Measurements from ENCODE around the gene VWA7. TPM values are rescaled to one million over a fixed set of nuclear protein-coding genes. Genes with fewer than 3 reads are reported as not detected.
"Not testable (repeated sequence)": the region's sequence is repeated elsewhere in the genome, so short reads cannot be mapped to it uniquely, and the experiment has no call there.

VWA7 gene
- total RNA-seq, 1 donor from 2014 or later, result 0.54 TPM

DNA sequence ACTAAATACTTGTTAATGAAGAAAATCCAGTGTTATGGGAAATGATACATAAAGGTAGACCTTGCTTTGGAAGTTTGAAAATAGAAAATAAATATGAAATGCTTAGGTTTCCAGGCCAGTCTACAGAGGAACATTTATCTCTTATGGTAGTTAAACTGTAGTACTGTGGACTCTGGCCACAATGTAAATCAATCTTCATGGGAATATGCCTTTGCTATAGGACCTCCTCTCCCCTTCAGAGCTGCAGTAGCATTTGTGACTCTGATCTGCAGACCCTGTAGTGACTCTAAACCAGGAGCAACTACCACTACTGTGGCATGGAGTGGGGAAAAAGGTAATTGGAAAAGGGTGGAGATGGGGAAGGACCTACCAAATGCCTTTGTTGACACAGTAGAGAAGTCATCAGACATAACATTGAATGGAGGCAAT is 42.8 kb upstream of the VWA7 start:
- H3K4me1 Mint-ChIP-seq (ENCODE audit: low read depth, unreplicated experiment), result peaks cover 12% of the 10 kb centered on the region
- no peak overlapping the region for H3K9ac ChIP-seq (ENCODE audit: low read length)
- H3K9me3 ChIP-seq (ENCODE audit: insufficient read depth, low read depth, low read length), result no peaks in the 10 kb centered on the region
- DNase-seq (ENCODE audit: low read depth) (no peak), FAIRE-seq (no peak)
- H3K4me3 ChIP-seq (ENCODE audit: insufficient read depth, low read depth, low read length), result no peak overlapping the region
- H3K36me3 ChIP-seq (ENCODE audit: insufficient read depth, low read length), result no peaks in the 10 kb centered on the region
- peak overlapping the region; percentile 31 for H3K4me3 Mint-ChIP-seq (ENCODE audit: unreplicated experiment)
- no peak overlapping the region for H3K27ac Mint-ChIP-seq (ENCODE audit: unreplicated experiment)
- H3K27me3 Mint-ChIP-seq (ENCODE audit: low read depth, unreplicated experiment), result no peaks in the 10 kb centered on the region
- H3K4me2 ChIP-seq (ENCODE audit: low read length), result no peak overlapping the region
- no peak for TF ChIP-seq EZH2 (IDR thresholded peaks at IDR 0.05; ENCODE audit: insufficient read depth, low read length)
- TF ChIP-seq, protein P1, sequence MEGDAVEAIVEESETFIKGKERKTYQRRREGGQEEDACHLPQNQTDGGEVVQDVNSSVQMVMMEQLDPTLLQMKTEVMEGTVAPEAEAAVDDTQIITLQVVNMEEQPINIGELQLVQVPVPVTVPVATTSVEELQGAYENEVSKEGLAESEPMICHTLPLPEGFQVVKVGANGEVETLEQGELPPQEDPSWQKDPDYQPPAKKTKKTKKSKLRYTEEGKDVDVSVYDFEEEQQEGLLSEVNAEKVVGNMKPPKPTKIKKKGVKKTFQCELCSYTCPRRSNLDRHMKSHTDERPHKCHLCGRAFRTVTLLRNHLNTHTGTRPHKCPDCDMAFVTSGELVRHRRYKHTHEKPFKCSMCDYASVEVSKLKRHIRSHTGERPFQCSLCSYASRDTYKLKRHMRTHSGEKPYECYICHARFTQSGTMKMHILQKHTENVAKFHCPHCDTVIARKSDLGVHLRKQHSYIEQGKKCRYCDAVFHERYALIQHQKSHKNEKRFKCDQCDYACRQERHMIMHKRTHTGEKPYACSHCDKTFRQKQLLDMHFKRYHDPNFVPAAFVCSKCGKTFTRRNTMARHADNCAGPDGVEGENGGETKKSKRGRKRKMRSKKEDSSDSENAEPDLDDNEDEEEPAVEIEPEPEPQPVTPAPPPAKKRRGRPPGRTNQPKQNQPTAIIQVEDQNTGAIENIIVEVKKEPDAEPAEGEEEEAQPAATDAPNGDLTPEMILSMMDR (IDR thresholded peaks at IDR 0.05; ENCODE audit: insufficient read depth, low read depth, low read length), result no peak
- no peak overlapping the region for H3K27ac ChIP-seq (ENCODE audit: low read depth, low read length)
- H3K9me3 Mint-ChIP-seq (ENCODE audit: unreplicated experiment), result peaks cover 2% of the 10 kb centered on the region
- H2AFZ ChIP-seq (ENCODE audit: low read depth, low read length), result no peak overlapping the region
- peaks cover 19% of the 10 kb centered on the region for H3K79me2 ChIP-seq (ENCODE audit: insufficient read depth, low read length)
- H4K20me1 ChIP-seq (ENCODE audit: insufficient read depth, low read length), result peaks cover 16% of the 10 kb centered on the region
- H3K36me3 Mint-ChIP-seq (ENCODE audit: low read depth, unreplicated experiment), result peaks cover 3% of the 10 kb centered on the region
- H3K27me3 ChIP-seq (ENCODE audit: insufficient read depth, low read length), result no peaks in the 10 kb centered on the region
- H3K4me1 ChIP-seq (ENCODE audit: insufficient read depth, low read length), result peaks cover 13% of the 10 kb centered on the region

DNA sequence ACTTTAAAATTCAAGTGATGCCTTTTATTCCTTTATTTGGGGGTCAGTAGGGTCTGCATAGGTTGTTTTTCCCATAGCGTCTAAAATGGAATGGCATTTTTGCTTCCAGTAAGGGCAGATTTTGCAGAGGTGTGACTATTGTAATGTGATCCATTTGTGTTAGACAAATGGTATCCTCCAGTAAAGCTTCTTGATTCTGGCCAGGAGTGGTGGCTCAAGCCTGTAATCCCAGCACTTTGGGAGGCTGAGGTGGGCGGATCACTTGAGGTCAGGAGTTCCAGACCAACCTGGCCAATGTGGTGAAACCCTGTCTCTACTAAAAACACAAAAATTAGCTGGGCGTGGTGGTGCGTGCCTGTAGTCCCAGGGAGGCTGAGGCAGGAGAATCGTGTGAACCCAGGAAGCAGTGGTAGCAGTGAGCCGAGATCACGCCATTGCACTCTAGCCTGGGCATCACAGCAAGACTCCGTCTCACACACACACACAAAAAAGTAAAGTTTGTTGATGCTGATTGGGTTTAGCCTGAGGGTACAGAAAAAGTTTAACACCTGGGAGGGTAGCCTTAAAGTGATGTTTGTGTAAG is 40.9 kb upstream of the VWA7 start:
- peak overlapping the region; percentile 49 for H3K4me3 ChIP-seq (ENCODE audit: insufficient read depth, low read depth, low read length)
- H3K9me3 Mint-ChIP-seq (ENCODE audit: unreplicated experiment); FAIRE-seq: not testable (repeated sequence)

DNA sequence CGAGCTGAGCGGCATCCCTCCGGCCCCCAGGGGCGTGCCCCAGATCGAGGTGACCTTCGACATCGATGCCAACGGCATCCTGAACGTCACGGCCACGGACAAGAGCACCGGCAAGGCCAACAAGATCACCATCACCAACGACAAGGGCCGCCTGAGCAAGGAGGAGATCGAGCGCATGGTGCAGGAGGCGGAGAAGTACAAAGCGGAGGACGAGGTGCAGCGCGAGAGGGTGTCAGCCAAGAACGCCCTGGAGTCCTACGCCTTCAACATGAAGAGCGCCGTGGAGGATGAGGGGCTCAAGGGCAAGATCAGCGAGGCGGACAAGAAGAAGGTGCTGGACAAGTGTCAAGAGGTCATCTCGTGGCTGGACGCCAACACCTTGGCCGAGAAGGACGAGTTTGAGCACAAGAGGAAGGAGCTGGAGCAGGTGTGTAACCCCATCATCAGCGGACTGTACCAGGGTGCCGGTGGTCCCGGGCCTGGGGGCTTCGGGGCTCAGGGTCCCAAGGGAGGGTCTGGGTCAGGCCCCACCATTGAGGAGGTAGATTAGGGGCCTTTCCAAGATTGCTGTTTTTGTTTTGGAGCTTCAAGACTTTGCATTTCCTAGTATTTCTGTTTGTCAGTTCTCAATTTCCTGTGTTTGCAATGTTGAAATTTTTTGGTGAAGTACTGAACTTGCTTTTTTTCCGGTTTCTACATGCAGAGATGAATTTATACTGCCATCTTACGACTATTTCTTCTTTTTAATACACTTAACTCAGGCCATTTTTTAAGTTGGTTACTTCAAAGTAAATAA is 40.2 kb upstream of the VWA7 start:
- FAIRE-seq; H3K27ac ChIP-seq (ENCODE audit: low read depth, low read length); H3K9me3 Mint-ChIP-seq (ENCODE audit: unreplicated experiment); H3K36me3 Mint-ChIP-seq (ENCODE audit: low read depth, unreplicated experiment); H2AFZ ChIP-seq (ENCODE audit: low read depth, low read length); DNase-seq (ENCODE audit: low read depth); H3K27me3 ChIP-seq (ENCODE audit: insufficient read depth, low read length); H3K27me3 Mint-ChIP-seq (ENCODE audit: low read depth, unreplicated experiment); H3K36me3 ChIP-seq (ENCODE audit: insufficient read depth, low read length); H3K27ac Mint-ChIP-seq (ENCODE audit: unreplicated experiment); H3K9me3 ChIP-seq (ENCODE audit: insufficient read depth, low read depth, low read length): not testable (repeated sequence)
- H3K4me1 ChIP-seq (ENCODE audit: insufficient read depth, low read length), result peaks cover 18% of the 10 kb centered on the region
- peak overlapping the region; percentile 49 for H3K4me3 ChIP-seq (ENCODE audit: insufficient read depth, low read depth, low read length)
- peaks cover 14% of the 10 kb centered on the region for H3K4me1 Mint-ChIP-seq (ENCODE audit: low read depth, unreplicated experiment)
- H3K4me2 ChIP-seq (ENCODE audit: low read length), result peak overlapping the region; percentile 88
- H4K20me1 ChIP-seq (ENCODE audit: insufficient read depth, low read length), result peaks cover 16% of the 10 kb centered on the region
- peak overlapping the region; percentile 55 for H3K9ac ChIP-seq (ENCODE audit: low read length)
- H3K4me3 Mint-ChIP-seq (ENCODE audit: unreplicated experiment), result peak overlapping the region; percentile 81
- H3K79me2 ChIP-seq (ENCODE audit: insufficient read depth, low read length), result peaks cover 19% of the 10 kb centered on the region

More for the DNA sequence above, 40.9 kb upstream of the VWA7 start:
- not testable (repeated sequence) for H3K36me3 Mint-ChIP-seq (ENCODE audit: low read depth, unreplicated experiment); DNase-seq (ENCODE audit: low read depth); H2AFZ ChIP-seq (ENCODE audit: low read depth, low read length); H3K27ac ChIP-seq (ENCODE audit: low read depth, low read length); H3K36me3 ChIP-seq (ENCODE audit: insufficient read depth, low read length); H3K9me3 ChIP-seq (ENCODE audit: insufficient read depth, low read depth, low read length); H3K27me3 ChIP-seq (ENCODE audit: insufficient read depth, low read length); H3K27ac Mint-ChIP-seq (ENCODE audit: unreplicated experiment); H3K27me3 Mint-ChIP-seq (ENCODE audit: low read depth, unreplicated experiment)
- Histone ChIP-seq H4K20me1 (ENCODE audit: insufficient read depth, low read length) (peaks cover 16% of the 10 kb centered on the region), H3K4me1 (ENCODE audit: insufficient read depth, low read length) (peaks cover 22% of the 10 kb centered on the region), H3K9ac (ENCODE audit: low read length) (peak overlapping the region; percentile 55), H3K4me2 (ENCODE audit: low read length) (peak overlapping the region; percentile 88), H3K79me2 (ENCODE audit: insufficient read depth, low read length) (peaks cover 19% of the 10 kb centered on the region)
- Mint-ChIP-seq H3K4me1 (ENCODE audit: low read depth, unreplicated experiment) (peaks cover 18% of the 10 kb centered on the region), H3K4me3 (ENCODE audit: unreplicated experiment) (peak overlapping the region; percentile 81)
